SK-N-SH (cell line): ENCODE data around the gene ZNF282. TPM values are rescaled to one million over a fixed set of nuclear protein-coding genes. Genes with fewer than 3 reads are reported as not detected.

Experiments
- CTCF ChIA-PET: fragments of 300-600, 350-600 bp; formaldehyde crosslinking; extraction: SDS; loops from one replicate; lab custom pipeline; 2021; lab: Yijun Ruan, JAX
- POLR2A ChIA-PET: fragments of 350-600 bp; sonication (Branson Sonifier 250); formaldehyde crosslinking; extraction: SDS; loops from one replicate; lab custom pipeline; 2020; ENCODE audit warnings: antibody characterized with exemption, inconsistent platforms; lab: Yijun Ruan, JAX
- DNase-seq: peaks from one replicate; pipeline ENCODE4 v3.0.0; 2012
- H2AFZ ChIP-seq: fragments of 200-600 bp; sonication (generic); 2 replicates; pipeline ENCODE4 v1.8.1; 2016; ENCODE audit warnings: antibody characterized with exemption, mild to moderate bottlenecking, low read depth
- H3F3A ChIP-seq: fragments of 200-600 bp; sonication (generic); replicated peaks from 2 replicates; pipeline ENCODE3; 2016; ENCODE audit warnings: antibody characterized with exemption, mild to moderate bottlenecking; ENCODE audit not compliant: insufficient read depth
- H3K27ac ChIP-seq, 2 experiments: fragments of 200-500 bp in 1 of 2; fragments of 200-600 bp in 1 of 2; sonication (Bioruptor generic) in 1 of 2; sonication (generic), shearing (Covaris generic) in 1 of 2; 2 replicates each; pipeline versions ENCODE4 v1.5.1 to v1.6.1; 2014 to 2016; ENCODE audit warnings: low read depth in 2 of 2, inconsistent platforms in 1 of 2, low read length in 1 of 2, mild to moderate bottlenecking in 1 of 2, mixed read lengths in 1 of 2
- H3K27me3 ChIP-seq: fragments of 200-600 bp; sonication (generic), shearing (Covaris generic); 2 replicates; pipeline ENCODE4 v1.6.1; 2016; ENCODE audit warnings: mixed run types; ENCODE audit not compliant: insufficient read depth
- H3K36me3 ChIP-seq, 2 experiments: fragments of 200-500 bp in 1 of 2; fragments of 200-600 bp in 1 of 2; sonication (Bioruptor generic) in 1 of 2; sonication (generic) in 1 of 2; replicated peaks in 1 of 2; 2 replicates each; pipeline versions ENCODE3 to v1.5.1; 2014 to 2016; ENCODE audit warnings: low read length in 1 of 2, mild to moderate bottlenecking in 1 of 2; ENCODE audit not compliant: insufficient read depth in 2 of 2, control insufficient read depth in 1 of 2
- H3K4me1 ChIP-seq, 2 experiments: fragments of 200-500 bp in 1 of 2; fragments of 200-600 bp in 1 of 2; sonication (Bioruptor generic) in 1 of 2; sonication (generic), shearing (Covaris generic) in 1 of 2; 2 replicates each; pipeline versions ENCODE4 v1.5.1 to v1.6.1; 2014 to 2016; ENCODE audit warnings: low read depth in 1 of 2, low read length in 1 of 2, mixed run types in 1 of 2; ENCODE audit not compliant: insufficient read depth in 2 of 2, control insufficient read depth in 1 of 2
- H3K4me2 ChIP-seq: fragments of 200-600 bp; sonication (generic), shearing (Covaris generic); 2 replicates; pipeline ENCODE4 v1.6.1; 2017; ENCODE audit warnings: mixed run types
- H3K4me3 ChIP-seq, 2 experiments: fragments of 200-500 bp in 1 of 2; fragments of 200-600 bp in 1 of 2; sonication (Bioruptor generic) in 1 of 2; sonication (generic), shearing (Covaris generic) in 1 of 2; 2 replicates each; pipeline versions ENCODE4 v1.5.1 to v1.8.1; 2014 to 2016; ENCODE audit warnings: low read depth in 2 of 2, inconsistent platforms in 1 of 2, low read length in 1 of 2, mild to moderate bottlenecking in 1 of 2, mixed read lengths in 1 of 2, moderate library complexity in 1 of 2
- H3K79me2 ChIP-seq: fragments of 200-600 bp; sonication (generic); 2 replicates; pipeline ENCODE4 v1.8.1; 2017; ENCODE audit warnings: mild to moderate bottlenecking; ENCODE audit not compliant: insufficient read depth
- H3K9ac ChIP-seq: fragments of 200-600 bp; sonication (generic); 2 replicates; pipeline ENCODE4 v1.6.1; 2017; ENCODE audit warnings: mixed run types
- H3K9me2 ChIP-seq: fragments of 200-600 bp; sonication (generic); 2 replicates; pipeline ENCODE4 v1.6.1; 2017; ENCODE audit warnings: mixed run types
- H3K9me3 ChIP-seq: fragments of 200-600 bp; sonication (generic); 2 replicates; pipeline ENCODE4 v1.6.1; 2017; ENCODE audit warnings: mixed run types, mild to moderate bottlenecking, moderate library complexity
- H4K20me1 ChIP-seq: fragments of 200-600 bp; sonication (generic); 2 replicates; pipeline ENCODE4 v1.6.1; 2017; ENCODE audit warnings: mild to moderate bottlenecking, mixed run types; ENCODE audit not compliant: insufficient read depth
- CHD2 ChIP-seq: fragments of 150-350 bp; IDR thresholded peaks from 2 replicates; pipeline ENCODE4 v1.6.1; 2018; ENCODE audit warnings: low read length; ENCODE audit not compliant: partially characterized antibody
- ELF1 ChIP-seq: IDR thresholded peaks from 2 replicates; pipeline ENCODE4 v1.4.0; 2012
- EP300 ChIP-seq, 2 experiments: IDR thresholded peaks; 2 replicates each; pipeline versions ENCODE4 v1.4.0 to v1.6.1; 2012; ENCODE audit warnings: borderline replicate concordance in 1 of 2, low read depth in 1 of 2, low read length in 1 of 2
- FOSL2 ChIP-seq: IDR thresholded peaks from 2 replicates; pipeline ENCODE4 v1.4.0; 2012; ENCODE audit warnings: low read depth, mild to moderate bottlenecking, moderate library complexity, borderline replicate concordance
- FOXJ3 ChIP-seq: sonication (generic); formaldehyde crosslinking; IDR thresholded peaks from 2 replicates; pipeline ENCODE4 v1.5.1; 2020; ENCODE audit warnings: mild to moderate bottlenecking, missing genetic modification reagents
- GABPA ChIP-seq: IDR thresholded peaks from 2 replicates; pipeline ENCODE4 v1.4.0; 2012; ENCODE audit warnings: low read depth, mild to moderate bottlenecking
- JUND ChIP-seq: IDR thresholded peaks from 2 replicates; pipeline ENCODE4 v1.4.0; 2012
- MEF2A ChIP-seq: IDR thresholded peaks from 2 replicates; pipeline ENCODE4 v1.4.0; 2012; ENCODE audit warnings: low read depth, borderline replicate concordance
- NRF1 ChIP-seq: IDR thresholded peaks from 2 replicates; pipeline ENCODE4 v1.6.1; 2012; ENCODE audit warnings: low read depth, mild to moderate bottlenecking, low read length
- RAD21 ChIP-seq: IDR thresholded peaks from 2 replicates; pipeline ENCODE4 v1.6.1; 2012; ENCODE audit warnings: mild to moderate bottlenecking, low read length
- RCOR1 ChIP-seq: fragments of 150-350 bp; IDR thresholded peaks from 2 replicates; pipeline ENCODE4 v1.6.1; 2017; ENCODE audit warnings: antibody characterized with exemption, low read length
- RFX5 ChIP-seq: IDR thresholded peaks from 2 replicates; pipeline ENCODE4 v1.6.1; 2012; ENCODE audit warnings: mild to moderate bottlenecking, improper control_type of control experiment, low read length
- SMC3 ChIP-seq: IDR thresholded peaks from 2 replicates; pipeline ENCODE4 v1.6.1; 2012; ENCODE audit warnings: low read depth, low read length, improper control_type of control experiment
- TEAD4 ChIP-seq: IDR thresholded peaks from 2 replicates; pipeline ENCODE4 v1.4.0; 2012; ENCODE audit warnings: mild to moderate bottlenecking, borderline replicate concordance; ENCODE audit not compliant: insufficient read depth
- YY1 ChIP-seq: IDR thresholded peaks from 2 replicates; pipeline ENCODE4 v1.4.0; 2012; ENCODE audit warnings: low read depth, mild to moderate bottlenecking
- WGBS: methylation state at CpG from one replicate; pipeline ENCODE4 v1.1.6; 2017; ENCODE audit warnings: low lambda C conversion rate; 5-methylcytosine and 5-hydroxymethylcytosine counted together
- polyA plus RNA-seq, 3 experiments: library from polyadenylated mRNA; depleted of rRNA; stranded (reverse); fragments of >200 nt; gene quantifications; 2 replicates each; pipeline ENCODE4 v1.2.3, GENCODE V29; 2012
- TF ChIP-seq, protein P1 (sequence below): fragments of 150-350 bp; IDR thresholded peaks from 2 replicates; pipeline ENCODE4 v1.6.1; 2016; ENCODE audit warnings: mild to moderate bottlenecking, low read depth, low read length
- TF ChIP-seq, protein P2 (sequence below): fragments of 200-600 bp; sonication (generic); IDR thresholded peaks from 2 replicates; pipeline ENCODE4 v1.6.1; 2017; ENCODE audit warnings: antibody characterized with exemption, mild to moderate bottlenecking, moderate library complexity
- TF ChIP-seq, protein P3 (sequence below): IDR thresholded peaks from 2 replicates; pipeline ENCODE4 v1.4.0; 2012; ENCODE audit warnings: low read depth, borderline replicate concordance
- TF ChIP-seq, protein P4 (sequence below): IDR thresholded peaks from 2 replicates; pipeline ENCODE4 v1.6.1; 2012; ENCODE audit warnings: mild to moderate bottlenecking, low read depth, low read length, moderate library complexity
- TF ChIP-seq, protein P5 (sequence below): fragments of 150-350 bp; IDR thresholded peaks from 2 replicates; pipeline ENCODE4 v1.6.1; 2017; ENCODE audit warnings: antibody characterized with exemption, low read length, low read depth, borderline replicate concordance
- TF ChIP-seq, protein P6 (sequence below): IDR thresholded peaks from 2 replicates; pipeline ENCODE4 v1.4.0; 2012; ENCODE audit warnings: low read depth

ZNF282 gene
- polyA plus RNA-seq, 1 of the 3 experiments (the other 2 are of a cell fraction) = 17.9 TPM

DNA sequence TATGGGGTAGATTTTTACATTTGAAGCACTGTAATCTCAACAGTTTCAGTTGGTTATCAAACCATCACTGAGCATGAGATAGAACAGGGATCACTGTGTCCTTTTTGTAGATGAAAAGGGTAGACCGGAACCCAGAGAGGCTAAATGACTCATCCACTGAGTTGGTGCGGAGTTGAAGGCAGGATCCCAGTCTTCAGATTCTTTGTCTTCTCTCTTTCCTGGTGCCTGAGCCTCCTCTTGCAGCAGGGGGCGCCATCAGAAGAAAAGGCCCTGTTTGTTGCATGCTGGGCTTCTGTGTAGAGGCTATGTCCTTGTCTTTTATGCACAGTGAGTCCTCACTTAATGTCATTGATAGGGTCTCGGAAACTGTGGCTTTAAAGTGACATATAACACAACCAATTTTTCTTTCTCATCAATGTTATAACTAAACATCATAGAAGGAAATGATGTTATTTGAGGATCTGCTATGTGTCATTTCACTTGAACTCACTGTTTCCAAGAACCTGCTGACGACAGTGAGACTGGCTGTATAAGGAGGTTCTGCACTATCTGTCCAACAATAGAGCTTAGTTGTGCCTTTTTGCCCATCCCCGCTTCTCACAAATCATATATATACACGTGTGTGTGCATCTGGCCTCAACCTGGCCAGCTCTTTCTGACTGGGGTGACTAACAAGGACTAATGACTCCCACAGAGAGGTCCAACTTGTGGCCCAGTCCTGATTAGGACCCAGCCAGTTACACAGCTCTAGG is 14.3 kb downstream of the ZNF282 start:
- POLR2A ChIA-PET = no interaction called here
- Histone ChIP-seq H3K27me3 (no peaks in the 10 kb centered on the region), H3K27ac (peak overlapping the region in 1 of 2 experiments; percentile 61; a peak in 2 of 4 replicates), H3K4me2 (peak overlapping the region; percentile 27; the same call in 1 of the 2 replicates), H3K4me3 (no peak overlapping the region), H4K20me1 (peaks cover 5% of the 10 kb centered on the region; the same call in 1 of the 2 replicates), H3K9me3 (no peaks in the 10 kb centered on the region), H3K9me2 (no peaks in the 10 kb centered on the region), H3K79me2 (peaks cover 20% of the 10 kb centered on the region), H3K4me1 (peaks cover 0 to 5% of the 10 kb centered on the region in 2 experiments; a peak in 1 of 4 replicates), H3K9ac (no peak overlapping the region), H3K36me3 (peaks cover 77 to 81% of the 10 kb centered on the region in 2 experiments), H3F3A (peaks cover 9% of the 10 kb centered on the region), H2AFZ (no peak overlapping the region)
- peak; percentile 83 for DNase-seq
- TF ChIP-seq RAD21 (peak; percentile 53), TEAD4 (no peak), FOXJ3 (CRISPR knock-in tag) (no peak), ELF1 (no peak), EP300 (IDR thresholded peaks at IDR 0.05; ENCODE audit: borderline replicate concordance in 1 of 2, low read depth in 1 of 2, low read length in 1 of 2) (no peak), MEF2A (no peak), RCOR1 (no peak), SMC3 (peak; percentile 49), FOSL2 (peak; percentile 78; the same call in 1 of the 2 replicates), YY1 (no peak), NRF1 (no peak), CHD2 (no peak), JUND (peak; percentile 63), GABPA (no peak), RFX5 (no peak)
- TF ChIP-seq, protein P1, sequence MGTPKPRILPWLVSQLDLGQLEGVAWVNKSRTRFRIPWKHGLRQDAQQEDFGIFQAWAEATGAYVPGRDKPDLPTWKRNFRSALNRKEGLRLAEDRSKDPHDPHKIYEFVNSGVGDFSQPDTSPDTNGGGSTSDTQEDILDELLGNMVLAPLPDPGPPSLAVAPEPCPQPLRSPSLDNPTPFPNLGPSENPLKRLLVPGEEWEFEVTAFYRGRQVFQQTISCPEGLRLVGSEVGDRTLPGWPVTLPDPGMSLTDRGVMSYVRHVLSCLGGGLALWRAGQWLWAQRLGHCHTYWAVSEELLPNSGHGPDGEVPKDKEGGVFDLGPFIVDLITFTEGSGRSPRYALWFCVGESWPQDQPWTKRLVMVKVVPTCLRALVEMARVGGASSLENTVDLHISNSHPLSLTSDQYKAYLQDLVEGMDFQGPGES = no peak
- TF ChIP-seq, protein P2, sequence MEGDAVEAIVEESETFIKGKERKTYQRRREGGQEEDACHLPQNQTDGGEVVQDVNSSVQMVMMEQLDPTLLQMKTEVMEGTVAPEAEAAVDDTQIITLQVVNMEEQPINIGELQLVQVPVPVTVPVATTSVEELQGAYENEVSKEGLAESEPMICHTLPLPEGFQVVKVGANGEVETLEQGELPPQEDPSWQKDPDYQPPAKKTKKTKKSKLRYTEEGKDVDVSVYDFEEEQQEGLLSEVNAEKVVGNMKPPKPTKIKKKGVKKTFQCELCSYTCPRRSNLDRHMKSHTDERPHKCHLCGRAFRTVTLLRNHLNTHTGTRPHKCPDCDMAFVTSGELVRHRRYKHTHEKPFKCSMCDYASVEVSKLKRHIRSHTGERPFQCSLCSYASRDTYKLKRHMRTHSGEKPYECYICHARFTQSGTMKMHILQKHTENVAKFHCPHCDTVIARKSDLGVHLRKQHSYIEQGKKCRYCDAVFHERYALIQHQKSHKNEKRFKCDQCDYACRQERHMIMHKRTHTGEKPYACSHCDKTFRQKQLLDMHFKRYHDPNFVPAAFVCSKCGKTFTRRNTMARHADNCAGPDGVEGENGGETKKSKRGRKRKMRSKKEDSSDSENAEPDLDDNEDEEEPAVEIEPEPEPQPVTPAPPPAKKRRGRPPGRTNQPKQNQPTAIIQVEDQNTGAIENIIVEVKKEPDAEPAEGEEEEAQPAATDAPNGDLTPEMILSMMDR = peak; percentile 98
- TF ChIP-seq, protein P3, sequence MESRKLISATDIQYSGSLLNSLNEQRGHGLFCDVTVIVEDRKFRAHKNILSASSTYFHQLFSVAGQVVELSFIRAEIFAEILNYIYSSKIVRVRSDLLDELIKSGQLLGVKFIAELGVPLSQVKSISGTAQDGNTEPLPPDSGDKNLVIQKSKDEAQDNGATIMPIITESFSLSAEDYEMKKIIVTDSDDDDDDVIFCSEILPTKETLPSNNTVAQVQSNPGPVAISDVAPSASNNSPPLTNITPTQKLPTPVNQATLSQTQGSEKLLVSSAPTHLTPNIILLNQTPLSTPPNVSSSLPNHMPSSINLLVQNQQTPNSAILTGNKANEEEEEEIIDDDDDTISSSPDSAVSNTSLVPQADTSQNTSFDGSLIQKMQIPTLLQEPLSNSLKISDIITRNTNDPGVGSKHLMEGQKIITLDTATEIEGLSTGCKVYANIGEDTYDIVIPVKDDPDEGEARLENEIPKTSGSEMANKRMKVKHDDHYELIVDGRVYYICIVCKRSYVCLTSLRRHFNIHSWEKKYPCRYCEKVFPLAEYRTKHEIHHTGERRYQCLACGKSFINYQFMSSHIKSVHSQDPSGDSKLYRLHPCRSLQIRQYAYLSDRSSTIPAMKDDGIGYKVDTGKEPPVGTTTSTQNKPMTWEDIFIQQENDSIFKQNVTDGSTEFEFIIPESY = no peak
- TF ChIP-seq, protein P4, sequence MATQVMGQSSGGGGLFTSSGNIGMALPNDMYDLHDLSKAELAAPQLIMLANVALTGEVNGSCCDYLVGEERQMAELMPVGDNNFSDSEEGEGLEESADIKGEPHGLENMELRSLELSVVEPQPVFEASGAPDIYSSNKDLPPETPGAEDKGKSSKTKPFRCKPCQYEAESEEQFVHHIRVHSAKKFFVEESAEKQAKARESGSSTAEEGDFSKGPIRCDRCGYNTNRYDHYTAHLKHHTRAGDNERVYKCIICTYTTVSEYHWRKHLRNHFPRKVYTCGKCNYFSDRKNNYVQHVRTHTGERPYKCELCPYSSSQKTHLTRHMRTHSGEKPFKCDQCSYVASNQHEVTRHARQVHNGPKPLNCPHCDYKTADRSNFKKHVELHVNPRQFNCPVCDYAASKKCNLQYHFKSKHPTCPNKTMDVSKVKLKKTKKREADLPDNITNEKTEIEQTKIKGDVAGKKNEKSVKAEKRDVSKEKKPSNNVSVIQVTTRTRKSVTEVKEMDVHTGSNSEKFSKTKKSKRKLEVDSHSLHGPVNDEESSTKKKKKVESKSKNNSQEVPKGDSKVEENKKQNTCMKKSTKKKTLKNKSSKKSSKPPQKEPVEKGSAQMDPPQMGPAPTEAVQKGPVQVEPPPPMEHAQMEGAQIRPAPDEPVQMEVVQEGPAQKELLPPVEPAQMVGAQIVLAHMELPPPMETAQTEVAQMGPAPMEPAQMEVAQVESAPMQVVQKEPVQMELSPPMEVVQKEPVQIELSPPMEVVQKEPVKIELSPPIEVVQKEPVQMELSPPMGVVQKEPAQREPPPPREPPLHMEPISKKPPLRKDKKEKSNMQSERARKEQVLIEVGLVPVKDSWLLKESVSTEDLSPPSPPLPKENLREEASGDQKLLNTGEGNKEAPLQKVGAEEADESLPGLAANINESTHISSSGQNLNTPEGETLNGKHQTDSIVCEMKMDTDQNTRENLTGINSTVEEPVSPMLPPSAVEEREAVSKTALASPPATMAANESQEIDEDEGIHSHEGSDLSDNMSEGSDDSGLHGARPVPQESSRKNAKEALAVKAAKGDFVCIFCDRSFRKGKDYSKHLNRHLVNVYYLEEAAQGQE = no peak
- TF ChIP-seq, protein P5, sequence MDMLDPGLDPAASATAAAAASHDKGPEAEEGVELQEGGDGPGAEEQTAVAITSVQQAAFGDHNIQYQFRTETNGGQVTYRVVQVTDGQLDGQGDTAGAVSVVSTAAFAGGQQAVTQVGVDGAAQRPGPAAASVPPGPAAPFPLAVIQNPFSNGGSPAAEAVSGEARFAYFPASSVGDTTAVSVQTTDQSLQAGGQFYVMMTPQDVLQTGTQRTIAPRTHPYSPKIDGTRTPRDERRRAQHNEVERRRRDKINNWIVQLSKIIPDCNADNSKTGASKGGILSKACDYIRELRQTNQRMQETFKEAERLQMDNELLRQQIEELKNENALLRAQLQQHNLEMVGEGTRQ = no peak
- TF ChIP-seq, protein P6, sequence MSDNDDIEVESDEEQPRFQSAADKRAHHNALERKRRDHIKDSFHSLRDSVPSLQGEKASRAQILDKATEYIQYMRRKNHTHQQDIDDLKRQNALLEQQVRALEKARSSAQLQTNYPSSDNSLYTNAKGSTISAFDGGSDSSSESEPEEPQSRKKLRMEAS = no peak
- CTCF ChIA-PET = interaction anchor here (0.7 to 1.7 kb wide), 13 partner anchors 9 to 86 kb away, joined by 3 to 13 read pairs (median 3); partner anchors contain the start of genes ZNF282, ZNF398 and ZNF425
- 52% methylated on average over 7 of the region's 7 CpGs for WGBS
